Heart right ventricle (tissue), 16 donors: ENCODE results near the gene MYO1D. TPM values are rescaled to one million over a fixed set of nuclear protein-coding genes. Genes with fewer than 3 reads are reported as not detected.

Experiments used
- ATAC-seq, 8 donors: fragments of 200-7000 bp; cut with Tn5 transposase; one replicate each; pipeline ENCODE4 v1.9.1; 2020; ENCODE audit warnings: mild to moderate bottlenecking in 8 of 8, moderate library complexity in 8 of 8, moderate number of reproducible peaks in 1 of 8
- DNase-seq, 2 donors: peaks; one replicate each; pipeline ENCODE4 v3.0.0-alpha.2; 2020
- H3K27ac ChIP-seq, 10 donors: fragments of 200-600 bp; sonication (generic) in 2 of 10; one replicate each; pipeline versions ENCODE4 v1.5.0 to v1.8.0; 2020 to 2022; ENCODE audit warnings: mild to moderate bottlenecking in 3 of 10
- H3K27me3 ChIP-seq, 7 donors: fragments of 200-600 bp; one replicate each; pipeline ENCODE4 v1.8.0; 2021 to 2022; ENCODE audit warnings: mild to moderate bottlenecking in 2 of 7
- H3K36me3 ChIP-seq, 9 donors: fragments of 200-600 bp; sonication (generic) in 1 of 9; one replicate each; pipeline versions ENCODE4 v1.5.0 to v1.8.0; 2020 to 2022; ENCODE audit warnings: mild to moderate bottlenecking in 2 of 9
- H3K4me1 ChIP-seq, 9 donors: fragments of 200-600 bp; sonication (generic) in 1 of 9; one replicate each; pipeline versions ENCODE4 v1.5.0 to v1.8.0; 2020 to 2022; ENCODE audit warnings: mild to moderate bottlenecking in 4 of 9
- H3K4me3 ChIP-seq, 10 donors: fragments of 200-600 bp; sonication (generic) in 2 of 10; one replicate each; pipeline versions ENCODE4 v1.5.0 to v1.8.0; 2020 to 2022; ENCODE audit warnings: mild to moderate bottlenecking in 7 of 10, moderate library complexity in 2 of 10
- H3K9me3 ChIP-seq, 11 donors: fragments of 200-600 bp in 10 of 11; sonication (generic) in 2 of 11; one replicate each; pipeline versions ENCODE4 v1.5.0 to v1.8.0; 2013 to 2022; ENCODE audit warnings: mild to moderate bottlenecking in 2 of 11, control low read depth in 1 of 11, moderate library complexity in 1 of 11
- CTCF ChIP-seq, 9 donors: fragments of 200-600 bp; sonication (generic) in 2 of 9; IDR thresholded peaks; one replicate each; pipeline versions ENCODE4 v1.5.0 to v1.8.0; 2021 to 2022; ENCODE audit warnings: antibody characterized with exemption in 9 of 9, mild to moderate bottlenecking in 5 of 9, moderate library complexity in 1 of 9
- WGBS, 2 donors: extraction: QIAGEN DNeasy Blood & Tissue Kit; methylation state at CpG; one replicate each; pipeline ENCODE4 v1.1.7; 2013; ENCODE audit warnings: inconsistent platforms in 1 of 2; 5-methylcytosine and 5-hydroxymethylcytosine counted together
- intact Hi-C, 10 donors: fragments of 100-400 bp; cut with DNase I; formaldehyde crosslinking; loops; one replicate each; pipeline versions ENCODE4 v1.11.1 to v1.14.2; 2022
- polyA plus RNA-seq, 2 donors: library from polyadenylated mRNA; stranded (reverse); fragments of 200-250 nt; gene quantifications; one replicate each; pipeline ENCODE4 v1.2.3, GENCODE V29; 2013
- total RNA-seq, 10 donors: library from RNA; stranded (reverse); fragmentation: NEBNext Ultra II Directional in 3 of 10; extraction: Animal tissue kit (Norgen Biotek cat#: 25700) in 3 of 10; gene quantifications; one replicate each; pipeline versions ENCODE4 v1.2.1 to v1.2.4, GENCODE V29; 2021 to 2023
- donor health status: Arrhythmogenic right ventricular cardiomyopathy.
- donor health status: ischemic (EF 13 %, LVEDD 7.1; RV severe dilation, severe dysfunction).
- donor health status: healthy with polysubstance abuse.
- donor health status: DM: no; HTN: yes; CAD: no.
- donor health status: DM: no; HTN: no; CAD: no.
- donor health status: ischemic (EF 25% LVEDD 6.9; RV normal size, moderate dysfunction).
- donor health status: ischemic (EF 25% LVEDD 5.7; RV mildly dilated, moderate dysfunction).
- donor health status: healthy.
- donor health status: DM: yes; HTN: yes; CAD: no.
- donor health status: Ischemic cardiomyopathy.
- donor health status: ischemic (EF 35%, LVEDD 5.7; RV mildly dilated, moderate dysfunction).
- donor health status: nonischemic (EF 11% LVEDD 7.7; RV severe dilation, severe dysfunction).
- donor health status: DM: yes; HTN: yes; CAD: no.
- donor health status: PGD.
- donor health status: ischemic (EF 29% LVEDD 5.4; RV normal size, mild dysfunction).
- donor health status: nonischemic (EF 23%, LVEDD 6.1; RV moderate dilation, normal function).

The MYO1D gene
- total and polyA plus RNA-seq, 12 donors = 1.9 to 16.4 (median 6.7) TPM

- peaks cover 0 to 10% (median 0%) of the 10 kb centered on the region in 9 donors for H3K4me1 ChIP-seq
- no peaks in the 10 kb centered on the region for H3K9me3 ChIP-seq
- no peaks in the 10 kb centered on the region for H3K36me3 ChIP-seq
- ATAC-seq = no peak
- intact Hi-C loops = no loop called here
- 73 to 84% methylated on average over 4 of the region's 4 CpGs for WGBS, 2 donors
- DNase-seq = no peak
- no peak for TF ChIP-seq CTCF (IDR thresholded peaks at IDR 0.05)
- no peak overlapping the region for H3K27ac ChIP-seq
- H3K4me3 ChIP-seq = no peak overlapping the region
- no peaks in the 10 kb centered on the region for H3K27me3 ChIP-seq
Observed at GRCh38 chr17:32628271-32629044, 248.5 kb downstream of the MYO1D start.

GRCh38 chr17:32627239-32627996 is 249.5 kb downstream of the MYO1D start:
- no peak for TF ChIP-seq CTCF (IDR thresholded peaks at IDR 0.05)
- DNase-seq = no peak
- 79 to 80% methylated on average over 15 of the region's 15 CpGs for WGBS, 2 donors
- Histone ChIP-seq H3K9me3 (no peaks in the 10 kb centered on the region), H3K4me3 (no peak overlapping the region), H3K27ac (no peak overlapping the region), H3K27me3 (no peaks in the 10 kb centered on the region), H3K4me1 (peaks cover 0 to 10% (median 0%) of the 10 kb centered on the region in 9 donors), H3K36me3 (no peaks in the 10 kb centered on the region)
- no peak for ATAC-seq
- intact Hi-C loops = no loop called here

GRCh38 chr17:32626379-32626791 is 250.5 kb downstream of the MYO1D start:
- H3K4me3 ChIP-seq = no peak overlapping the region
- intact Hi-C loops = no loop called here
- H3K27me3 ChIP-seq = no peaks in the 10 kb centered on the region
- no peaks in the 10 kb centered on the region for H3K9me3 ChIP-seq
- no peaks in the 10 kb centered on the region for H3K36me3 ChIP-seq
- no peak for DNase-seq
- no peak for TF ChIP-seq CTCF (IDR thresholded peaks at IDR 0.05)
- ATAC-seq = no peak
- no peak overlapping the region for H3K27ac ChIP-seq
- H3K4me1 ChIP-seq = peaks cover 0 to 10% (median 0%) of the 10 kb centered on the region in 9 donors
- WGBS, 2 donors = 48% methylated on average over 6 of the region's 6 CpGs

GRCh38 chr17:32625971-32626370 is 251.0 kb downstream of the MYO1D start:
- Histone ChIP-seq H3K36me3 (no peaks in the 10 kb centered on the region), H3K27ac (no peak overlapping the region), H3K4me3 (no peak overlapping the region), H3K9me3 (no peaks in the 10 kb centered on the region), H3K4me1 (peaks cover 0 to 10% (median 0%) of the 10 kb centered on the region in 9 donors), H3K27me3 (no peaks in the 10 kb centered on the region)
- 68 to 69% methylated on average over 7 of the region's 7 CpGs for WGBS, 2 donors
- intact Hi-C loops = no loop called here
- DNase-seq = no peak
- ATAC-seq = no peak
- no peak for TF ChIP-seq CTCF (IDR thresholded peaks at IDR 0.05)
